GM19043 (cell line): Measurements from ENCODE around the gene AXIN2.
"Not testable (repeated sequence)": the region's sequence is repeated elsewhere in the genome, so short reads cannot be mapped to it uniquely, and the experiment has no call there.

ENCODE experiments used
- ATAC-seq: cut with Tn5 transposase; IDR thresholded peaks from one replicate; pipeline ENCODE4 v1.9.1; 2021; ENCODE audit warnings: low read depth; ENCODE audit not compliant: unreplicated experiment

AXIN2 gene

DNA sequence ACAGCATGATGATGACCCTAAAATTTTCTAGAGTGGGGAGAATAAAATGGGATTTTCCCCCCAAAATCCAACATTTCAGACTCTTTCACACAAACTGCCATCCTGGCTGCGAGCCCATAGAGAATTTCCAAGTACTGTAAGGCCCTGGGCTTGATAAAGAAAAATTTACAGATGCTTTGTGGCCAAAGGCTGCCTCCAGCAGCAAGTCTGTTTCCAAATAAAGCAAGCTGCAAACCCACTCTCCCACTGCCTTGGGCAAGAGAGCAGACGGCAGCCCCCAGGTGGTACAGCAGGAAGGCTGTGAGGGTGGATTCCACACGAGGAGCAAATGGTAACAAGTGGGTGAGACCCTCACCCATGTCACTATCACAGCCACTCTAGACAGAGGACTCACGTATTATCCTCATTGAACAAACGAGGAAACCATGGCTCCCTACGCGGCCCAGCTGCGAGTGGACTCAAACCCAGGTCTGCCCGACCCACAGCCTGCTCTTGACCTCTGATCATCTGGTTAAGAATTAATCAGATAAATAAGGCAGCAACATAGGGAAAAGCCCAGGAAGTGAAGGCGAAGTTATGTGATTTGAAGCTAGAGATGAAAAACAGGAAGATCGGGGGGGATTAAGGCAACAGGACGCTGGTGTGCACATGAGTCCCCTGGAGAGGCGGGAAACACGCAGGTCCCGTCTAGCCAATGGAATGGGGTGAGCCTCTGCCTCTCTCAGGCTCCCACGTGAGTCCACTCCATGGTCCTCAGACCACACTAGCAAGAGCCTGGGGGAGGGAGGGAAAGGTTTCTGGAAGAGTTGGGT, 37.4 kb downstream of the AXIN2 start:
- no peak for ATAC-seq

DNA sequence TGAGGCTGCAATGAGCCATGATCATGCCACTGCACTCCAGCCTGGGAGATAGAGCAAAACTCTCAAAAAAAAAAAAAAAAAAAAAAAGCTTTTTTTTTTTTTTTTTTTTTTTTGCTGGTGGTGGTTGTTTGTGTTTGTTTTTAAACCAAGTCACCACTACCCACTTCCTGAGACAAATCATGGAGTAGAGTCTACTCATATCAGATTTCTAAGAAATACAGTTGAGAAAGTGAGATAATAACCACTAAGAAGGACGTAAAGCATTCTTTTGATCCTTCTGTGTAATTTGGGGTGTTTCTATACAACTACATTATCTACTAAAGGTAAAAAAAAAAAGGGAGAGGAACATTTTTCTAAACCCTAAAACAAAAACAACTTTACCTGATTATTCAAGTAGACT, 38.0 kb downstream of the AXIN2 start:
- ATAC-seq = no peak

DNA sequence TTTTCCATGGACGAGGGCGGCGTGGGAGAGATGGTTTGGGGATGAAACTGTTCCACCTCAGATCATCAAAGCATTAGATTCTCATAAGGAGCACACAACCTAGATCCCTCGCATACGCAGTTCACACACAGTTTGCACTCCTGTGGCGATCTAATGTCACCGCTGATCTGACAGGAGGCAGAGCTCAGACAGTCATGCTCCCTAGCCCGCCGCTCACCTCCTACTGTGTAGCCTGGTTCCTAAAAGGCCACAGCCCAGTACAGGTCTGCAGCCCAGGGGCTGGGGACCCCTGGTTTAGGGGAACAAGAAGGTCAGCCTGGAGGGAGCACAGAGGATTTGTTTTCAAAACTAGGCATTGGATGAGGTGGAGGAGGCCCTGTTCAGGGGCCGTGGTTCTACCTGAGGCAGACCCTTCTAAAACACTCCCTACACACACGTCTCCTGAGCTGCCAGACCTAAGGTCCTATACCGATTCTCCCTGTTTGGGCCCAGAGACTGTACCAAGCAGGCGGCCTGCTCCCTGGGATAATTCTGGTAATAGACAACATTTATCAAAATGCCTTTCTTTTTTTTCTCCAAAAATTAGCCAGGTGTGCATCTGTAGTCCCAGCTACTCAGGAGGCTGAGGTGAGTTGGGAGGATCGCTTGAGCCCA, 38.6 kb downstream of the AXIN2 start:
- no peak for ATAC-seq

DNA sequence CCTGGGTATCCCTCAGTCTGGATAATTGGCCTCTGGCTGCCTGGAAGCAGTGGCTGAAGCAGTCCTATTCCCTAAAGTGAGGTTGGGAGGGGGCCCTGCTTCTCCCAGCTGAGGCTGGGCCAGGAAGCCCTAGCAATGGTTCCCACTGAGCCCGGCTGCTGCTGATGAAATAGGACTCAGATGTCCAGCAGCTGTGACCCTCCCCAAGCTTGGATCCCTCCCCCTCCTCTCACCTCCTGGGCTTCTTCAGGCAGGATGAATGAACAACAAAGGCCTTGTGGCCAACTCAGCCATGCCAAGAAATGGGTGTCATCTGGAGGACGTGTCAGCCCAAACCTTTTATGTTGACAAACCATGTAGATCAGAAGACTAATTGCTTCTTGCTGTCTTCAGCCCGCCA, 42.0 kb downstream of the AXIN2 start:
- ATAC-seq = no peak

DNA sequence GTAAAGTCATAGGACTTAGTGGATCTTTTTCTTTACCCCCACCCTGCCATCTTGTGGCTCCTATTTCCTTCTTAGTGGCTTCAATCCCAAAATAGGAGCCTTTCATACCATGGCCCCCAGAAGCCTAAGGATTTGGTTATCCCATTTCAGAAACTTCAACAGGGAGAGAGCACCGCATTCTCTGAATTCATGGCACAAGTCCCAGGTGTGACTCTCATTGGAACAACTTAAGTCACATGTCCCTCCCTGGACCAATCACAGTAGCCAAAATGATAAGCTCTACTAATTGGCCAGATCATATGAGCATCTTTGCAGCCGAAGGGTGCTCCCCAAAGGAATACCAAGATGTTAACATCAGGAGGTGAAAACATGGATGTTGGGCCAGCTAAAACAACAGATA, 43.2 kb downstream of the AXIN2 start:
- no peak for ATAC-seq

DNA sequence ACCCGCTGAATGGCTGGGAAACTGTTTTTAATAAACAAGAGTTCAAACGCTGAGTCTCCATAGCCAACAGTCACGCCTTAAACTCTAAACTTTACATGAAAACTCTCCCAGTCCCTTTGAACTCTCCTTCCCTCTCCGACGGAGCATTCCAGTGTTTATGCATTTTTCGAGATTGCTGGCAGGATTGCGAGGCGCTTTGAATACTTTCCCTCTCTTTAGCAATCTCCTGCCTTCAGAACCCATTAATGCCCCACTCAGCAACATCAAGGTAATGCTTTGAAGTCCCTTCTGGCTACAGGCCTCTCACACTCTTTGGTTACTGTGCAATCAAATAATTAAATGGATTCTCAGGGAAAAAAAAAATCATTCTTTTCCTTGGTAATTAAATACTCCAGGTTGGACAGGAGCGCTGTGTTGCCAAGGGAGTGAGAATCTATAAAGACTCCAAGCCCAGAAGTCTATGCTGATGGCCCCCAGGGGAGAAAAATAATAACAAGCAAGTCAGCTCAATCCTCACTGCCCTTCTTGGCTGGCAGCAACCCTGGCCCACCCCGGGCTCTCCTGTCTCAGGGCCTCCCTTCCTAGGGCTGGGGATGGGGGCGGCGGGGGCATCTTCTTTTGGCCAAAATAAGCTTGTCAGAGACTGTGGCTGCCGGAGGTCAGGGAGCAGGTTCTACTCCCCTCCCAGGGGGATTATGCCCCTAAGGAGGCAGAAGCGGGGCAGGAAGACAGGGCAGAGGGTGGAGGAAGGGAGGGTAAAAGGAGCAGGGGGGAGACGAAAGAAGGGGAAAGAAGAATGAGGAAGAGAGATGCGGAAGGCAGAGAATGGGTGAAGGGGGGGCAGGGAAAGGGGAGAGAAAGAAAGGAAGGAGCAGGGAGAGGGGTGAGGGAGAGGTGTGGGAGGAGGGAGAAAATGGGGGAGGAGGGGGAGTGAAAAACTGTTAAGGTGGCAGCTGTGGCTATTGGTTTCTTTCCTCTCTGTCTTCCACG, 45.2 kb downstream of the AXIN2 start:
- no peak for ATAC-seq

DNA sequence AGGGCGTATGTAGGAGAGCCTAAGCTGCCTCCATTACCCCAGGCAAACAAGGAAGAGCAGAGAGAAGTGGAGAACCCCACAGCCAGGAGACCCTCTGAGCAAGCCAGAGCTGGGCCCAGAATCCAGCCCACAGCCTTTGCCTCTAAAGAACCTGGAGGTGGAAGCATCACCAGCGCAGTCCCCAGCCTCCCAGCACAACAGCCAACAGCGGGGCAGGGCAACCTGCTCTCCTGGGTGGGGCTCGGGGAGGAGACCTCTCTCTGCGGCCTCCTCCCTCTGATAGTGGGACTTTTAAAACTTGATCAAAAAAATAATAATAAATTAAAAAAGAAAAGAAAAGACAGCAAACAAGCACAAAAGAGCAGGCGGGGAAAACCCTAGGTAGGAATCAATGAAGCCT, 45.9 kb downstream of the AXIN2 start:
- no peak for ATAC-seq

DNA sequence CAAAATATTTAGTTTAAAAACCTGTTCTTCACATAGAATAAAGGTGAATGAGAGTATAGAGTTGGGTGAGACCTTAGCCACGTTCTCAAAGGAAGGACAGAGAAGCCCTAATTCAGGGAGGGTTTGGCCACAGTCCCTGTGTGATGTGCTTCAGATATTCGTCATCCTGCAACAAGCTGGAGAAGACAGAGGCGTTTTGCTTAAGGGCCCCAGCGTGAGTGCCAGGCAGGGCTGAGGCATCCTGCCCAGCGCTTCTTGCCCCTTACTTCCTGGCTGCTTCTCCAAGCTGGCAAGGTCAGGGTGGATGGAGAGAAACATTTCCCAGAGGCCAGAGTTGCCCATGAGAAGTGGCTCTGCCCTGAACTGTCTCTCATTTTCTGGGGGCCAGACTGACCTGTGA, 46.9 kb downstream of the AXIN2 start:
- ATAC-seq = no peak

DNA sequence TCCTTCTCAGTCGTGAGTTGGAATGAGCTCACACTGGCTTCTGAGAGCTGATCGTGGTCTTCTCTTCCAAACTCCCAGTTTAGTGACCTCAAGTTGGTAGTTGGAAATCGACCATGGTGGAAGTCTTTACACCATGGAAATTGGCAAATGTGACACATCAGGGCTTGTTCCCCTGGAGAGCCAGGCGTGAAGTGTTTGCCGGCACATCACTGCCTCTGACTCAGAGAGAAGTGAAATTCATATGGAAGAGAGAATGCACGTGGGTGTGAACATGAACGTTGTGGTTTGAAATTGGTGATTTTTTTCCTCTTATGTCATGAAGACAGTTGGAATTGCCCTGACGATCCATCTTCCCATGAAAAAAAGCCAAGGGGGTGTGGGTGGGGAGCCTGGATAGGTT, 47.4 kb downstream of the AXIN2 start:
- no peak for ATAC-seq

DNA sequence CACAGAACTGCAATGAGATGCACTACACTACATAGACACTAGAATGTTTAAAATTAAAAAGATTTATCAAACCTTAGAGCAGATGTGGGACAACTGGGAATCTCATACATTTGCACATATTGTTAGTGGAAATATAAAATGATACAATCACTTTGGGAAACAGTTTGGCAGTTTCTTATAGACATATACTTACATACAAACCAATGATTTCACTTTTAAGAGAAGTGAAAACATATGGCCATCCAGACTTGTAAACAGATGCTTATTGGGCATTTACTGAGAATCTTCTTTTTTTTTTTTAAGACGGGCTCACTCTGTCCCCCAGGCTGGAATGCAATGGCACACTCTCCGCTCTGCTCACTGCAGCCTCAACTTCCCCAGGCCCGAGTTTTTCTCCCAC, 50.1 kb downstream of the AXIN2 start:
- ATAC-seq = no peak

DNA sequence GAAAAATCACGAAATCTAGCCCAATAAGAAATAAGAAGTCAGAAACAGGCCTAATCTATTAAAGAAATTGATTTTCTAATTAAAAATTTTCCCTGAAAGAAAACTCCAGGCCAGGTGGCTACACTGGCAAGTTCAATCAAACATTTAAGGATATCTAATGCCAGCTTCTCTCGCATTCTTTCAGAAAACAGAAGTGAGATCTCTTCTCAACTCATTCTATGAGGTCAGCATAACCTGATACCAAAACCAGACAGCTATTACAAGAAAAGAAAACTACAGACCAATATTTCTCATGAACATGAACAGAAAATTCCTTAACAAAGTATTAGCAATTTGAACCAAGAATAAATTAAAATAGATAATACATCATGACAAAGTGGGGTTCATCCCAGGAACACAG, 52.4 kb downstream of the AXIN2 start:
- no peak for ATAC-seq

DNA sequence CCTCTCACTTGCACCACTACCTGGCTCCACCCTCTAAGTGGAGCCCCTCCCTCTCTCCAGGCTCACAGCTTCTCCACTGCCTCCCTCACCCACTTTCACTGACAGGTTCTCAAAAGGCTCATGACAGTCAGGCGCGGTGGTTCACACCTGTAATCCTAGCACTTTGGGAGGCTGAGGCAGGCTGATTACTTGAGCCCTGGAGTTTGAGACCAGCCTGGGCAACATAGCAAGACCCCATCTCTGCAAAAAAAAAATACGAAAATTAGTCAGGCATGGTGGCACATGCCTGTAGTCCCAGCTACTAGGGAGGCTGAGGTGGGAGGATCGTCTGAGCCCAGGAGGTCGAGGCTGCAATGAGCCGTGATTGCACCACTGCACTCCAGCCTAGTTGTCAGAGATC, 56.8 kb downstream of the AXIN2 start:
- not testable (repeated sequence) for ATAC-seq

DNA sequence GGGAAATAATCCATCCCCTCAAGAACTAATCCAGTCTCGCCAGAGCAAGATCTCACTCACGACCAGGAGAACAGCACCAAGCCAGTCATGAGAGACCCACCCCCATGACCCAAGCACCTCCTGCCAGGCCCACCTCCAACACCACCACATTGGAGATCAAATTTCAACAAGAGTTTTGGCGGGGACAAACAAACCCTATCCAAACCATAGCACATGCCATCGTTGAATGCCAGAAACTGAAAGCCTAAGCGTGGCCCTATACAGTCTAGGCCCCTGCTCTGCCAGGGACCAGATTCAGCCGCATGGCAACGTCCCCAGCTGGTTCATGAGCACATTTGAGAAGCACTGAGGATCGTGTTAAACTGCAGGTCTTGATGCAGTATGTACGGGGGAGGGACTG, 57.3 kb downstream of the AXIN2 start:
- ATAC-seq = no peak

DNA sequence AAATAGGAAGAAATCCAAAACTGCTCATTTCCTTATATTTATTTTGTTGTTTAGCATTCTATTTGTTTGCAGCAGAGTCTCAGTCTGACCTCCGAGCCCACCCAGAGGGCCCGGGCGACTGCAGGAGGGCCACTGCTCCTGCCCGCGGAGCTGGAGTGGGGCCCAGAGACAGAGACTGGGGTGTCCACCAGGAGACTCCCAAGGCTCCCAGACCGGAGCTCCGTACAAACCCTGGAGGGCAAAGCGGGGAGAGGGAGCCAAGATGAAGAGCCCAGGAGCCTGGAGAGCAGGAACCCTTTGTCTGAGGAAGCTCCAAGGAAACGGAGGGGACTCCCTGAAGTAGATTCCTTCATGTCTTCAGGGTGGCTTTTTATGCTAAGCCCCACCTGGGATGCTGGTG, 57.9 kb downstream of the AXIN2 start:
- no peak for ATAC-seq

DNA sequence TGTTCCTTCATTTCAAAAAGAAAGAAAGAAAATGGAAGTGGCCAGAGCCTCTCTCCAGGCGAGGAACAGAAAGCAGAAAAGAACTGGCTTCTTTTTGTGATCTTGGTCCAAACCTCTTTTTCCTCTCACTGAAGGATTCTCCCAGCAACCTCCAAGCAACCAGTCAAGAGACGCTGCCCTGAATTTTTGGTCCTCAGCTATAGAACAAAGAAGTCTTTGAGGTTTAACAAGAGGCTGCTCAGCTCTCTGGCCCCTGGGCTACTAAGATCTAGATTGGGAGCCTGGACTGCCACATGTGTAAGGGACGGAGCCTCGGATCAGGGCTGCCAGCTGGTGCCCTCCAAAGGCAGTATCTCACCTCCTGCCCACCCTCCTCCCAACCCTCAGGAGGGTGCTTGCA, 62.6 kb downstream of the AXIN2 start:
- no peak for ATAC-seq

DNA sequence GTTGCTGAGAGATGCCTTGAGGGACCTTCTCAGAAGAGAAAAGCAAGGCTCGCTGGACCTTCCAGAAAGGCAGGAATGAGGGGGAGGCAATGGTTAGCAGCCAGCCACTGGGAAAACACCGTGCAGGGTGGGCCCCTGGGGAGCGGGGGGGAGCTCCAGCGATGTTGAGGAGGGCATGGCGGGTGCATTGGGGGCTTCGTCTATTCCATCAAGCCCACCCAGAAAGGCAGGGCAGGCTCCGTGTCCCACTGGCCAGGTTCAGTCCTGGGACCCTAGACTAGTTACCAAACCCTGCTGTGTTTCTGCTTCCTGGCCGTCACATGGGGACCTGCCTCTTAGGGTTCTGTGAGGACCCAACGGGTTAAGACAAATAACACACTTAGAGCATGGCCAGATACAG, 64.6 kb downstream of the AXIN2 start:
- ATAC-seq = no peak

DNA sequence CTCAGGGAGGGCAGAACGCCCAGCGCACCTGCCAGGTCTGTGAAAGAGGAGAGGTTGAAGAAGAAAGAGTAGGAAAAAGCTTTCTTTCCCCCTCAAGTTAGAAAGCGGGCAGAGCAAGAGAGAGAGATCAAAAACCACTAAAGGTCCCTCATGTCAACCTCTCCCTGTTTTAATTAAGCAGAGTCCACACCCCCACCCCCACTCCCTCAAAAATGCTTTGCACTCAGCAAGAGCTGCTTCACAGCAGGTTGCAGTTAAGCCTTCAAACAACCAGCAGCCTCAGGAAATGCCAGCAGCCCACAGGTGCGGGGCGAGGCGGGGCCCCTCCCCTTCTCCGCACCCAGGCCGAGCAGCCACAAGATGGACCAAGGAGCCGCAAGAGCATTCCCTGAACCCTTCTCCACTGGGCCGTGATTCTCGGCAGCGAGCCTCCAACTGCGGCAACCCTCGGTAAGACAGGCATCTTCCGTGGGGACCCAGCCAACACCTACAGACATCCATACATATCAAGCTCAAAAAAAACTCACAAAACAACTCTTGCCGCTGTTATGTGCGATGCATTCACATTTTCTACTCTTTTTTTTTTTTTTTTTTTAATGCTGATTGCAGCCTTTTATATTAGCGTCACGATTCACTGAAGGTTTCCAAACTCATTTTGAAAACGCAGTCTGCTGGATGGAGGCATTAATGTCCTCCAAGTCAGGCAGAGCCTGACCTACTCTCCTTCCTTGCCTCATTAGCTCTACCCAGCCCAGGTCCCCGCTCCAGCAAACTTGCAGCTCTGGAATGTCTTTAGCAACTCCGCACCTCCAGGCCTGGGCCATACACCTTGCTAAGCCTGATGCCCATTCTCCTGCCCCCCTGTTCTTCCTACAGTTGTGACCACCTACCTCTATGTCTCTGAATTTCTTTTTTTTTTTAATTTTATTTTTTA, 66.1 kb downstream of the AXIN2 start:
- no peak for ATAC-seq

DNA sequence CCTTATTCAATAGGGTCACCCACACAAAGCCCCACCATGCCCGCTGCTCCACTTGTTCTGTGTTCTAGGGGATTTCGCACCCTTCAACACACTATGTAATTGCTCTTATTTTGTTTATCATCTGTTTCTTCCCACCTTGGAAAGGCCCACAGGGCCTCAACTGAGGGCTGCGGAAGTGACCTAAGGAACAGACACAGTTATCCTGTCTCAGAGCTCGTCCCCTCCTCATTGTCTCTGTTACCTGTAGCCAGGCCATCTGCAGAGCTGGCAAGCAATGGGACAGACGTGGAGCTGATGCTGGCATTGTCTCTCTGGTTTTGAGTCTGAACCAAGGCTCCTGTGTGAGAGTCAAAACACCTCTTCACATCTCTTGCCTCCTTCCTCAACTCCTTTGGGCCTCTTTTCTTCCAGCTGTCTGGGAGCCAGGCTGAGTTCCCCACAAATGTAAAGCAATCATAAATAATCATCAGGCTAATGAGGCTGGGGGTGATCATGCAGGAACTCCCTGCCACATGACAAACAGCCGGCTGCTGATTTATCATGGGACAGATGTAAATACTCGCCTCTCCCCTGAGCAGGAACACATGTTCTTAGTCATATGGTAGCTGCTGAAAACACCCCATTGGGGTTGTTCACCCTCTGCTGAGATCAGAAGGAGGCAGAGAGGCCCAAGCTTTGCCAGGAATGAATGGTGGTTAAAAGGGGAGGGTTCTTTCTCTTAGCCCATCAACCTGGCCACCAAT, 71.9 kb downstream of the AXIN2 start:
- ATAC-seq = no peak

DNA sequence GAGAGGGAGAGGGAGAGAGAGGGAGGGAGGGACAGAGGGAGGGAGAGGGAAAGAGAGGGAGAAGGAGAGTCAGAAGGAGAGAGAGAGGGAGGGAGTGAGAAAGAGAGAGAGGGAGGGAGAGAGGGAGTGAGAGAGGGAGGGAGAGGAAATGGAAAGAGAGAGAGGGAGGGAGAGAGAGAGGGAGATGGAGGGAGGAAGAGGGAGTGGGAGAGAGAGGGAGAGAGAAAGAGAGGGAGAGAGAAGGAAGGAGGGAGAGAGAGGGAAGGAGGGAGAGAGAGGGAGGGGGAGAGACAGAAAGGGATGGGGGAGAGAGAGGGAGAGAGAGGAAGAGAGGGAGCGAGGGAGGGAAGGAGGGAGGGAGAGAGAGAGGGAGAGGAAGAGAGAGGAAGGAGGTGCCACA, 72.8 kb downstream of the AXIN2 start:
- ATAC-seq = no peak
